ENCODE measurements around the gene TMEM98.

DNA sequence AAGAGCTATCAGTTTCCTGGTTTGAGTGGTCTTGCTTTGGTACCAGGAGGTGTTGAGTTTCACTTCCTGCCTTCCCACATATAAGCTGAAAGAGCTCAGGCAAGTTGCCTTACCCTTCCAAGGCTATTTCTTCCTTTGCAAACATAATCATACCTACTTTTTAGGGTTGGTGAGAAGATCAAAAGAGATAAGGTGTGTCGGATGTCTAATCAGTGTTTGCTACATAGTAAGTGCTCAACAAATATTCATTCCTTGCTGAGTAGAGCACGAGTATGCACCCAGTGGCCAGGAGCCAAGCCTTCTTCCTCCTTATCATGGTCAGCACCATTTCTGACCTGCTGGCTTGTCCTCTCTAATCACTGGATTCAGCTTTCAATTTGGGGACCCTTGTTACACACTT, 12.7 kb upstream of the TMEM98 start:
- TF ChIP-seq, protein P1, sequence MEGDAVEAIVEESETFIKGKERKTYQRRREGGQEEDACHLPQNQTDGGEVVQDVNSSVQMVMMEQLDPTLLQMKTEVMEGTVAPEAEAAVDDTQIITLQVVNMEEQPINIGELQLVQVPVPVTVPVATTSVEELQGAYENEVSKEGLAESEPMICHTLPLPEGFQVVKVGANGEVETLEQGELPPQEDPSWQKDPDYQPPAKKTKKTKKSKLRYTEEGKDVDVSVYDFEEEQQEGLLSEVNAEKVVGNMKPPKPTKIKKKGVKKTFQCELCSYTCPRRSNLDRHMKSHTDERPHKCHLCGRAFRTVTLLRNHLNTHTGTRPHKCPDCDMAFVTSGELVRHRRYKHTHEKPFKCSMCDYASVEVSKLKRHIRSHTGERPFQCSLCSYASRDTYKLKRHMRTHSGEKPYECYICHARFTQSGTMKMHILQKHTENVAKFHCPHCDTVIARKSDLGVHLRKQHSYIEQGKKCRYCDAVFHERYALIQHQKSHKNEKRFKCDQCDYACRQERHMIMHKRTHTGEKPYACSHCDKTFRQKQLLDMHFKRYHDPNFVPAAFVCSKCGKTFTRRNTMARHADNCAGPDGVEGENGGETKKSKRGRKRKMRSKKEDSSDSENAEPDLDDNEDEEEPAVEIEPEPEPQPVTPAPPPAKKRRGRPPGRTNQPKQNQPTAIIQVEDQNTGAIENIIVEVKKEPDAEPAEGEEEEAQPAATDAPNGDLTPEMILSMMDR (conservative IDR thresholded peaks at IDR 0.05; ENCODE audit: low read length): no peak
- TF ChIP-seq EZH2phosphoT487 (IDR thresholded peaks at IDR 0.05; ENCODE audit: borderline replicate concordance, low read depth, low read length): no peak

All from OCI-LY7 (cell line).